ENCODE results near the gene ULK3.

ULK3 gene

DNA sequence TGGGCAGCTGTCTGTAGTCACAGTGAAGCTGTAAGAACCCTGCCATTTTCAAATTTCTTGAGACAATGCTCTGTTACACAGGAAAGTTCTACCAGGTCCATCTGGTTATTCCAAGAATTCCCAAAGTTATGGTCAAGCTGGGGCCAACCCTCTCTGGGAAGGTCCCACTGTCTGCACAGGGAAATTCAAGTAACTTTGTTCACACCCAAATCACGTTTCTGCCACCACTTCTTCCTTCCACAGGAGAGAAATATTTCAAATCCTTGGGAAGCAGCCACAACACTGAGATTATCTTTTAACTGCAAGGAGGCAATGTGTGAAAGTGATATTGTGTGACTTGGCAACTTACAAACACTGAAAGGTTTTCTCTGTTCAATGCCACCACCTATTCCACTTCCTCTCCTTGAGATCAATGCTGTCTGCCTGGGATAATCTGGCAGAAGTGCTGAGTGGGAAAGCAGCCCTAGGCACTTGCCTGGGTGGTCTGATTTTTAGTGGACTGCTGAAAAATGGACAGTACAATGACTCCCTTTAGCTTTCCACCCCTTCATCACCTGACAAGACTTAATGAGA, 24.6 kb upstream of the ULK3 start:
- DNase-seq, result no peak

DNA sequence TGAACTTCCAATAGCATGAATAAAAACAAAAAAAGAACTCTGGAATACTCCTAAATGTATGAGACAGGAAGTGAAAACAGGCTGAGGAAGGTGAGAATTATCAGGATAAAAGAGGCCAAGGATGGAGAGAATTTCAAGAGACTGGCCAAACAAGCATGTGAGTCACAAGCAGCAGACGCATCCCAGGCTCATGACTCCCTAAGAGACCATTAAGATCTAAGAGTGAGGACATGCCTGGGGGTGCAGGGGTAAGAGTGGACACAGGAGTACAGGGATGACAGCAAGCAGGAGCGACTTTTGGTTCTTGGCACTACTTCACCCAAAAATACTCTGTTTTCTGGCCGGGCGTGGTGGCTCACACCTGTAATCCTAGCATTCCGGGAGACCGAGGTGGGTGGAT, 23.1 kb upstream of the ULK3 start:
- no peak for DNase-seq

DNA sequence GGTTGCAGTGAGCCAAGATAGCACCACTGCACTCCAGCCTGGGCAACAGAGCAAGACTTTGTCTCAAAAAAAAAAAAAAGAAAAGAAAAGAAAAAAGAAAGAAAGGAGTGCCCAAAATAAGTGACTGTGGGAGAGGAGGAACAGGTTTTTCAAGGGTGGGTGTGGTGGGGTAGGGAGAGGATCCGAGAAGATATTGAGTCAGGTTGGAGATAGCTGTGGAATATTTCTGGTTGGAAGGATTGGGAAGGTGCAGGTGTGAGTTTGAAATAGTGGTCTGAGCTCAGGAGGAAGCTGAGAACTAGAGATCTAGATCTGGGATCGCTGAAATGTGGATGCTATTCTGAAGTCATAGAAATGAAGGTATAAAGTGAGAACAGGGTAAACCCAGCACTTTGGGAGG, 22.4 kb upstream of the ULK3 start:
- DNase-seq, result no peak

DNA sequence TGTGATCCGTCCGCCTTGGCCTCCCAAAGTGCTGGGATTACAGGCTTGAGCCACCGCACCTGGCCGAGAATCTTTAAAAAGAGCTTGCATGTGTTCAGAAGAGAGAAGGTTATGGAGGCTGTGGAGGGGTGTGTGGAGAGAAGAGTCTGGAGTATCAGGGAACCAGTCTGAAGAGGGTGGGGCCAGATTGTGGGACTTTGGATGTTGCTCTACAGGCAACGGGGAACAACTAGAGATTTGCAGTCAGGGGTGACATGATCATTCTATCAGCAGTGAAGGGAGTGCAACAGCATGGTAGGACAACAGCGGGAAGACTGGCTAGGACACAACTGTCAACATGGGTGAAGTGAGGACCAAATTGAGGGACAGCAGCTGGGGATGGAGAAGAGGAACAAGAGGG, 21.3 kb upstream of the ULK3 start:
- DNase-seq, result no peak

DNA sequence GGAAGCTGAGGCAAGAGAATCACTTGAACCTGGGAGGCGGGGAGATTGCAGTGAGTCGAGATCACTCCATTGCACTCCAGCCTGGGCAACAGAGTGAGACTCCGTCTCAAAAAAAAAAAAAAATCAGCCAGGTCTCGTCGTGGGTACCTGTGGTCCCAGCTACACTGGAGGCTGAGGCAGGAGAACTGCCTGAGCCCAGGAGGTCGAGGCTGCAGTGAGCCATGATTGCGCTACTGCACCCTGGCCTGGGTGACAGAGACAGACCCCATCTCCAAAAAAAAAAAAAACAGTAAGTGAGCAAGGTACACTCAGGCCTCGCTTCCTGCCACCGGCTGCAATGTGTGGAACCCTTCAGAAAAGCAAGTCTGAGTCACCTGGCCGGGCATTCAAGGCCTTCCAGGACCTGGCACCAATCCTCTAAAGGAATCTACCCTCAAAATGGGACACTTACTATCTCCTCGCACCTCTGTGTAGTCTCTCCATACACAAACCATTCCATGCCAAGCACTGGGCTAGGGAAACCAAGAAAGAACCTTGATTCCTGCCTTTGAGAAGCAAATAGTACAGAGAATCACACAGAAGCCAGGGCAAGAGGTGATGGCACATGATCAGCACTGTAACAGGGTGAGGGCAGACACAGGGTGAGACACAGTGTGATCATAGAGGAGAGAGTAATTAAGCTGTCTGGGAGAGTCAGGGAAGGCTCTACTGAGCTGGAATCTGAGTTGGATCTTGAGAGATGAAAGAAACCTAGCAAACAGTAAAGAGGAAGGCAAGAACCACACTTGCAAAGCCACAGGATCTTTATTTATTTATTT, 20.5 kb upstream of the ULK3 start:
- no peak for DNase-seq

DNA sequence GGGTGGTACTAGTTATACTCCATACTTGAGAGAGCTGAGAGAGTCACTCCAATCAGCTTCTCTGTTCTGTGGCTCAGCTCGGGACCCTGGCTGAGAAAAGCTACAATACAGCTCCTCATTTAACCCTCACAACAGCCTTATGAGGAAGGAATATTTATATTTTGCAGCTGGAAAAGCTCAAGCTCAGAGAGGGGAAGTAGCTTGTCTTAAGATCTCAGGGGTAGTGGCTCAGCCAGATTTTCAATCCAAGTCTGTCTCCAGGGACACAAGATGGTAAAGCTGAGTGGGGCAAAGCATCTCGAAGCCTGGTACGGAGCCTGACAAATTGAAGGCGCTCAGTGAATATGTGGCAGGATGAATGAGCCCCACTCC, 15.4 kb upstream of the ULK3 start:
- DNase-seq, result no peak

DNA sequence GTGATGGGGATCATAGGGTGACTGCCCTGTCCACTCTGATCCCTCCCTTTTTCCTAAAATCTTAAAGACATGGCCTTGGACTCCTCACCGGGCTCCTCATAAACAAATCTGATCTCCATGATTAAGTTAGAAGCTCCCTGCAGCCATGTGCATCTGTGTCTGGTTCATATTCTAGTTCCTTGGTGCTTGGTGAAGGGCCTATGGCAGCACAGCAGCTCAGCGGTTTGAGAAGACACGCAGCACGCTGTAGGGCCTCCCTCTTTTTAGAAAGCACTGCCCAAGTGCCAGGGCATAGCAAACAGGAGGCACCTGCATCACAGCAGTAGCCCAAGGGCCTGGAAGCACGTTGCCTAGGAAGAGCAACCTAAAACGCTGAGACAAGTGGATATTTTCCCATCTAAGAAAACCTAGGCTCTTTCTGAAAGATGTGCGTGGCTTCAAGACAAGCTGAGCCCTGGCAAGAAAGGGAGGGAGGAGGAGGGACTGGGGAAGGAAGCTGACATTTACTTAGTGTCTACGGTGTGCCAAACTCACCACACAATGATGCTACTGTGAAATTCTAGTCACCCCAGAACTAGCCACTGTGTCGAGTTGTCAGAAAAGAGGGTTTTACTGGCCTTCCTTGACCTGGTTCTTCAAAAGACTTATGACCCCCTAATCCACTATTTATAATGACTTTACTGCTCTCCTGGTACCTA, 14.9 kb upstream of the ULK3 start:
- DNase-seq, result no peak

DNA sequence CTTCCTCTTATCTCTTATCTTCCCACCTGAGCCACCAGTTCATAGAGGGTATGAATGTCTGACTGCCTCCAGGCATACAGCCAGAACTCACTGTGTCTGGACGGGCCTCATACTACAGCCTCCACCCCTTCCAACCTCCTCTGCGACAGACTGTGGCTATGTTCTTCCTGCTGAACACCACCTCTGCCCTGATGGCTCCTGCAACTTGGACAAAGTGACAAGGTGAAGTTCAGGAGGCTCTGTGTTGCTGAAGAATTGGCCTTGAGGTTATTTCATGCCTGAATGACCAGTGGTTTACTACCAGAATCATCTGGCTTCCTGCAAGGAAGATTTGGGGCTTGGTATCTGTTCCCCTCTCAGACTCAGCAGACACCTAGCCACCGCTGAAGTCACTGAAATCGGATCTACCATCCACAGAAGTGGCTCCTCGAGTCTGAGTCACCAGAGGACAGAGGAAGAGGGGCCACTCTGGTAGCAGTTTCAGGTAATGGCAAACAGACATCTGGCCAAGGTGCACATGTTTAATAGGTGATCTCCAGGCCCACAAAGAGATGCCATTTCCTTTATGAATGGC, 14.2 kb upstream of the ULK3 start:
- DNase-seq, result no peak

DNA sequence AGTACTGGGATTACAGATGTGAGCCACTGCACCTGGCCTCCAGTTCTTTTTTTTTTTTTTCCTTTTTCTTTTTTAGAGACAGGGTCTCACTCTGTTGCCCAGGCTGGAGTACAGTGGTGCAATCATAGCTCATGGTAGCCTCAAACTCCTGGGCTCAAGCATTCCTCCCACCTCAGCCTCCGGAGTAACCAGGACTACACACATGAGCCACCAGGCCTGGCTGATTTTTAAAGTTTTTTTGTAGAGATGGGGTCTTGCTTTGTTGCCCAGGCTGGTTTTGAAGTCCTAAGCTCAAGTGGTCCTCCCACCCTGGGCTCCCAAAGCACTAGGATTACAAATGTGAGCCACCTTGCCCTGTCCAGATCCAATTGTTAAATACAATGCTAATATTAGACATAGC, 13.6 kb upstream of the ULK3 start:
- DNase-seq, result no peak

DNA sequence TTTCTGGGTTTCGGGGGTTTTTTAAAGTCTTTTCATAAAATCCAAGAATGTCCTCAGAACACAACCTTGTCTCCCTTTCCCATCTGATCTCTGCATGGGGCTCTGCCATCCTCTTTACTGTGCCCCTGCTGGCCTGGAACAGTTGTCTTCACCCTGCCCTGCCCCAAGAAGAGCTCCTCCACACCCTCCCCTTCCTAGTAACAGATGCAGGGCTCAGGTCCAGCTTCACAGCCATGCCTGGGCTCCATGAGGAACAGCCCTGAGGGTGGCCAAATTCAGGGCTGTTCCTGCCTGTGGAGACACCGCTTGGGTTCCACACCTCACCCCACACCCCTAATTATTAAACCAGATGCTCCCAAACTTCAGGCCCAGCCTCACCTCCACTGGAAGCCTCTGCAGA, 12.9 kb upstream of the ULK3 start:
- DNase-seq, result no peak

DNA sequence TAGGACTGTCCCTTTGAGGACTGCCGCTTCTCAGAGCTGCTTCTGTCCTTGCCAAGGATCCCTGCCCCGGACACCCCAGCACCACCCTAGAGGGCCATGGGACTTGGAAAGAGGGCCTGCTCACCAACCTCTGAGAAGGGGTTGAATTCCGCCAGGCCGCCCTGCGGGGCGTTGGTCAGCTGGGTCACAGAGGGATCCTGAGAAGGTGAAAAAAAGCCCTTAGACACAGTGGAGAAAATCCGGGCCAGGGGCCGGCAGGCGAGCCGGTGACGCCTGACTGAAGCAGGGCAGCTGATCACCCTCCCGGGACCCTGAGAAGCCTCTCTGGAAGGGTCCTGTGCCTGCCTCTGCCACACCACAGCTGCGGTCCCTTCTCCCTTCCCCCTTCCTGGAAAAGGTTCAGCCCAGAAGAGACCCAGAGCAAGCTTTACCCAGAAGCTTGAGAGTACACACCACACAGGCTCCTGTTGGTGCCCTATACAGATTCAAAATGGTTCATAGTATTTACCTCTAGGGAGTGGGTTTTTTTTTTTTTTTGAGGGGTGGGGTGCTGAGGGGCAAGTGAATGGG, 11.6 kb upstream of the ULK3 start:
- no peak for DNase-seq

DNA sequence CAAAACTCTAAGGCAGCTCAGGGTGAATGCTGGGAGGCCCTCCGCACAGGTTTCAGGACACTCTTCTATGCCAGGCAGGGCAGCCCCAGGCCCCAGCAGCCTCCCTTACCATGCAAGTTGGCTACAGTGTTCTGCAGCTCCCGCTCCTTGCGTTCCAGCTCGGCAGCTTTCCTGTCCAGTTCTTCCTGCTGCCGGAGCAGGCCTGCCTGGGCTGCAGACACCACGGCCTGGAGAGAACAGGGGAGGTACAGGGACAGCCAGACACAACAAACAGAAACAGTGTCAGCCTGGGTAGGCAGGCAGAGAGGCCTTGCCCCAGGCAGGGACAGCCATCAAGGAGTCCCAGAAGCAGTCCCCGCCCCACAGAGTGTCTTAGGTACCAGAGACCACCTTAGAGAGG, 9.0 kb upstream of the ULK3 start:
- DNase-seq, result no peak

DNA sequence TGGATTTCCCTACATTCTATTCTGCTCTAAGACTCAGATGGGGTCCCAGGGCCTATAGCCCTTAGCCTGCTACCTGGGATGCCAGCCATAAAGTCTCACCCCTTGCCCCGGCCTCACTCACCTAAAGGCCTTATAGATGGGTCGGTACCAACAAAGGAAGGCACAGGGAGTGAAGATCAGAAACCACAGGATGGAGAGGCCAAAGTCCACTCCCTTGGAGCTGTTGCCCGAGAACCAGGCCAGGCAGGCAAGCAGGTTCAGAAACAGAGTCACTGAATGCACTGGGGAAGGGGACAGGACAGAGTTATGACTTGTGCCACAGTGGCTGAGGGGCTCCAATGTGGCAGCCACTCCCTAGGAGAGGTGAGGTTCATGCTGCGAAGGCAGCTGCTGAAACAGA, 7.4 kb upstream of the ULK3 start:
- no peak for DNase-seq

DNA sequence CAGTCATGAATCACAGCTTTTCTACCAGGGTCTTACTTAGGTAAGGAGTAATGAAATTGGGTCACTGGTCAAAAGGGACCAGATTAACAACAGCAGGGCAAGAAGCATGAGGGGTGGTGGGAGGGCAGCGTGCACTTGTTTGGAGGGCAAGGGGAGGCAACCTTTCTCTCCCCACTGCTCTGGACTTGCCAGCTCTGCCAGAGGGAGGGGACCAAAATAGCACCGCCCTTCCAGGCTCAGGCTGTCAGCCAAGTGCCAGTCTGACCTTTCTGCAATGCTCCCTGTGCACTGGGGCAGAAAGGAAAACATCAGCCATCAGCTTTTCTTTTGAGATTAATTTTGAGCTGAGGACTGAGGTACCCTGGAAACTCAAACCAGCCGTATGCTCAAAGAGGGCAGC, 4.5 kb upstream of the ULK3 start:
- no peak for DNase-seq

DNA sequence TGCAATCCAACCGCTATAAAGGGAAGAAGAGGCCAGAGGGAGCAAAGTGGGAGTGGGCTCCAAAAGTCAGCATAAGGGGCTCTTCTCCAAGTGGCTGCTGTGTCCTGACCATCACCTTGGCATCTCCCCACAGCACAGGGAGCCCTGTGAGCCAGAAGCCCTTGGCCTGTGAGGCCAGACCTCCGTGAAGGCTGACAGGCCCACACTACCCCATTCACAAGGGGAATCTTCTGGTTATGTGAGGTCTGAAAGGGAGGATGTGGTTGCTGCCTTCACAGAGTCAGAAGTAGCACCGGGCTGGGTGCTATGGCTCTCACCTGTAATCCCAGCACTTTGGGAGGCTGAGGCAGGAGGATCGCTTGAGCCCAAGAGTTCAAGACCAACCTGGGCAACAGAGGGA, 2.6 kb upstream of the ULK3 start:
- DNase-seq, result no peak

DNA sequence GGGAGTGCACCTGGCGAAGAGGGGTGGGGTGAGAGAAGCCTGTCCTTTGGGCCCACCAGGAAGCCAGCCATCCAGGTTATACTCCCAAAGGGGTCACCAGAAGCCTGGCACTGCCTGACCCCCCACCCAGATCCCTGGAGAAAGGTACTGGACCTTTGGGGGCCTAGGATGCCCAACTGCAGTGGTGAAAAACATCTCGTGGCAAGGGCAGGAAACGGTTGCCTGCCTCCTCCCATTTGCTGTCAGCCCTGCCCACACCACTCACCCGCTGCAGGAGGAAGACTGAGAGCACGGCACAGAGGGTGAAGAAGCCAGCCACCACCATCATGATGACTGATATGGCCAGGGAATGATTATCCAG, 2.2 kb upstream of the ULK3 start:
- DNase-seq, result no peak

DNA sequence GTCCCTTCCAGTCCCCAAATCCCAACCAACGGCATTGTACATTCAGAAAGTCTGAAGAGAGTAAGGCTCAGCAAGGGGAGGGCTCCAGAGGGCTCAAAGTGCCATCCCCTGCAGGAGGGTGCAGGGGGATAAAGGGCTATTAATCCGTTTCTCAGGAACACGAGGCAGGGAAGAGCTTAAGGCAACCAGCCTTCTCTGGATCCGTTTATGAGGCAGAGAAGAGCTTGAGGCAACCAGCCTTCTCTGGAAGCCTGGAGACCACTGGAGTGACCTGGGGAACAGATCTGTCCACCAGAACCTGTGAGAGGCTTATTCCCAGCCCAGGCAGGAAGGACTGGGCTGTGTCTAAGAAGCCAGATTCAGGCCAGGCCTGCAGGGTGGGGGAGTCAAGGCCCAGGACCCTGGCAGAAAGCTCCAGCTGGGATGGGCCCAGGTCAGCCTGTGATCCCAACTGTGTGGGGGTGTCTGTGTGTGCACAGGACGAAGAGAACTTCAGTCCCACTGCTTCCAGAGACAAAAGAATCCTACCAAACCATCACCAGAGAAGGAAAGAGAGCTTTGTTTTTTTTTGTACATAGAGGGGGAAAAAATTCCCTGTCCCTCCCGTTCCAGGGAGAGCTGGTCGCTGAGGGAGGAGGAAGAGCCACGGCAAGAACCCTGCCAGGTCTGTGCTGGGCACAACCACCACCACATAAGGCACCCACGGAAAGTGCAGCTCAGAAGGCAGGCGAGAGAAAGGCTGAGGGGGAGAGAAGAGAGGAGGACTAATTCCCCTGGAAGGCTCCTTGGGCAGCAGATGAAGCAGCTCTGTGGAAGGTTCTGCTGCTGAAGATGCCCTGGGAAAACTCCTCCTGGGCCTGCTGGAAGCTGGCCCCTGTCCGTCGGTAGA, 1.6 kb upstream of the ULK3 start:
- no peak for DNase-seq

DNA sequence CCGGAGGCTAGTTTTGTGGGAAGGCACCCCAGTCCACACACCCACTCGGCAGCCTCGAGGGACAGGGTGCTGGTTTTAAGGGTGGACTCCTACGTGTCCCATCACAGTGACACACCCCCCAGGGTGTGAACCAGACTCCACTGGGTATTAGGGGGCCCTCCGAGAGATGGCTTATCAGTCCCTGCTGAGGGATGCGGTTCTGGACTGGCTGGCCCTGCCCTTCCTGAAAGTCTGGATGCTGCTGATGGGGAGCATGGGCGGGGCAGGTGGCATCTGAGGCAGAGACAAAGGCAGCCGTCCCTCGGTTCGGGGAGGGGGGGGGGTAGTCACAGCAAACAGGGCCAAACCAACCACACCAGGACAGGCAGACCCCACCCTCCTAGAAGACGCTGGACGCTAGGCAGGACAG, 939 bp upstream of the ULK3 start:
- no peak for DNase-seq

DNA sequence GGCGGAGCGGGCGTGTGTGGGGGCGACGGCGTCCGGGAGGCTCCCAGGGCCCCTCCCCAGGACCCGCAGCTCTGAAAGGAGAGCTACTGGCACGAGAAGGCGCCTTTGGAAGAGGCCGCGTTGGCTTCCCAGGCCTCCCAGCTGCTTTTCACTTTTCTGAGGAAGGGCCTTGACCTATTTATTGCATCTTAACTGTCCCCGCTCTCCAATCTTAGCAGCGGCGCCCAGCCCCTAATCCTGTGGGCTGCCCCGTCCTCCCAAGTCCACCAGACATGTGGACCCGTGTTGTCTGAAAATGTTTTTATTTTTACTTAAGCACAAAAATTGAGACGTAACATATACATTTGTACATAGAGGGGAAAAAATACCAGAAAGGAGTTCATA, 481 bp upstream of the ULK3 start:
- no peak for DNase-seq

DNA sequence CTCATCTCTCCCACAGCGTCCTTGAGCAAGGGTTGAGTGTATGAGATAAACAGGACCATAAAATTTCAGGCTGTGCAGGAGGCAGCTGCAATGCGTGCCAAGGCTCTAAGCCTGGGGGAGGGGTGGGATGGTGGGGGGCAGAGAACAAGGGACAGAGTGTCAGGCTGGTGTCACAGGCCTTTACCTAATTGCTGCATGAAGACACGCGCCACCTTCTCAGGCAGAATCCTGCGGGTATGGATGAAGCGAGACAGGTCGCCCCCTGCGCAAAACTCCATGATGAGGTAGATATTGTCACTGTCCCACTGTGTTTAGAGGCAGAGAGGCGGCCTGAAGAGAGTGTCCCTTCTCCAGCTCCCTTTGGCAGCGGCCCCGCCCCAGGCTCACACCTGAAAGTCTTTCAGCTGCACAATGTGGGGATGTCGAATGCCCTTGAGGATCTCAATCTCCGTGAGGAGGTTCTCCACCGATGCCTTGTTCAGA, 1.0 kb downstream of the ULK3 start:
- no peak for DNase-seq

DNA sequence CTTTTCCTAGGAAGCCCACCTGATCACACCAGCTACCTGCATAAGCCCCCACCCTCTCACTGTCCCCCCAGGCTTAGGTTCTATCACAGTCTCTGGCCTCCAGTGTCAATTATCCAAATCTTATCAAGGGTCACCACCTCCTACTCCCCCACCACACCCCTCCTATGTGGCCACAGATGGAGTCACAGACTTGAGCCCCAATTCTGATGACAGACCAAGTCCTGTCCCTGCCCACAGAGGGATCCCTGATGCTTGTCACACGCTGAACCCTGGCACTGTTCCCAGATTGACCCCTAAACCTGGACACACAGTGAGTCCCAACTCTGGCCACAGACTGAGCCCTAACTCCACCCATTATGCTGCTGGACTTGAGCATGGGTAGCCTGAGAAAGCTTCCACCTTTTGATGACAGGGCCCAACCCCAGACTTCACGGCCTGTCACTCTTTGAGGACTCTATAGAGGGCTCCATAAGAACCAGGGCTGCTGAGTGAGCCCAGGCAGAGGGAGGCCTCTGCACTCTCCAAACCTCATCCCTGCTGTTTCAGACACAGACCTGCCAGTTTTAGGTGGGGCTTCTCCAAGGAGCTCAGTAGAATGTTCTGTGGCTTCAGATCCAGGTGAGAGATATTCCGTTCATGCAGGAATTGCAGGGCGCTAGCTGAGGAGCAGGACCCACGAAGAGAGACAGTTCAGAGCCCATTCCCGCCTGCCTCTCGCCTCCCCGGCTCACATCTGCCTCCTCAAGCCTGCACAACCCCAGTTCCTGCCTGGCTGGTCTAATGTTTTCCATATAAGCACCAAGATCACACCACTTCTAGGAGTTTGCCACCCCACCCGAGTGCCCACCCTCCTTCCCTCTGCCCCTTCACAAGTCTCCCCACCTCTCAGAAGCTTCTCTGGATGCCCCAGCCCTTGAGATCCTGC, 1.8 kb downstream of the ULK3 start:
- DNase-seq, result no peak

Measured in SIG-M5 (cell line).